Heart right ventricle (tissue), 16 donors: Measurements from ENCODE around the gene PLCL2. TPM values are rescaled to one million over a fixed set of nuclear protein-coding genes. Genes with fewer than 3 reads are reported as not detected.

Experiments
- ATAC-seq, 8 donors: fragments of 200-7000 bp; cut with Tn5 transposase; one replicate each; pipeline ENCODE4 v1.9.1; 2020; ENCODE audit warnings: mild to moderate bottlenecking in 8 of 8, moderate library complexity in 8 of 8, moderate number of reproducible peaks in 1 of 8
- DNase-seq, 2 donors: peaks; one replicate each; pipeline ENCODE4 v3.0.0-alpha.2; 2020
- H3K27ac ChIP-seq, 10 donors: fragments of 200-600 bp; sonication (generic) in 2 of 10; one replicate each; pipeline versions ENCODE4 v1.5.0 to v1.8.0; 2020 to 2022; ENCODE audit warnings: mild to moderate bottlenecking in 3 of 10
- H3K27me3 ChIP-seq, 7 donors: fragments of 200-600 bp; one replicate each; pipeline ENCODE4 v1.8.0; 2021 to 2022; ENCODE audit warnings: mild to moderate bottlenecking in 2 of 7
- H3K36me3 ChIP-seq, 9 donors: fragments of 200-600 bp; sonication (generic) in 1 of 9; one replicate each; pipeline versions ENCODE4 v1.5.0 to v1.8.0; 2020 to 2022; ENCODE audit warnings: mild to moderate bottlenecking in 2 of 9
- H3K4me1 ChIP-seq, 9 donors: fragments of 200-600 bp; sonication (generic) in 1 of 9; one replicate each; pipeline versions ENCODE4 v1.5.0 to v1.8.0; 2020 to 2022; ENCODE audit warnings: mild to moderate bottlenecking in 4 of 9
- H3K4me3 ChIP-seq, 10 donors: fragments of 200-600 bp; sonication (generic) in 2 of 10; one replicate each; pipeline versions ENCODE4 v1.5.0 to v1.8.0; 2020 to 2022; ENCODE audit warnings: mild to moderate bottlenecking in 7 of 10, moderate library complexity in 2 of 10
- H3K9me3 ChIP-seq, 11 donors: fragments of 200-600 bp in 10 of 11; sonication (generic) in 2 of 11; one replicate each; pipeline versions ENCODE4 v1.5.0 to v1.8.0; 2013 to 2022; ENCODE audit warnings: mild to moderate bottlenecking in 2 of 11, control low read depth in 1 of 11, moderate library complexity in 1 of 11
- CTCF ChIP-seq, 9 donors: fragments of 200-600 bp; sonication (generic) in 2 of 9; IDR thresholded peaks; one replicate each; pipeline versions ENCODE4 v1.5.0 to v1.8.0; 2021 to 2022; ENCODE audit warnings: antibody characterized with exemption in 9 of 9, mild to moderate bottlenecking in 5 of 9, moderate library complexity in 1 of 9
- WGBS, 2 donors: extraction: QIAGEN DNeasy Blood & Tissue Kit; methylation state at CpG; one replicate each; pipeline ENCODE4 v1.1.7; 2013; ENCODE audit warnings: inconsistent platforms in 1 of 2; 5-methylcytosine and 5-hydroxymethylcytosine counted together
- intact Hi-C, 10 donors: fragments of 100-400 bp; cut with DNase I; formaldehyde crosslinking; loops; one replicate each; pipeline versions ENCODE4 v1.11.1 to v1.14.2; 2022
- polyA plus RNA-seq, 2 donors: library from polyadenylated mRNA; stranded (reverse); fragments of 200-250 nt; gene quantifications; one replicate each; pipeline ENCODE4 v1.2.3, GENCODE V29; 2013
- total RNA-seq, 10 donors: library from RNA; stranded (reverse); fragmentation: NEBNext Ultra II Directional in 3 of 10; extraction: Animal tissue kit (Norgen Biotek cat#: 25700) in 3 of 10; gene quantifications; one replicate each; pipeline versions ENCODE4 v1.2.1 to v1.2.4, GENCODE V29; 2021 to 2023
- donor health status: Arrhythmogenic right ventricular cardiomyopathy.
- donor health status: ischemic (EF 13 %, LVEDD 7.1; RV severe dilation, severe dysfunction).
- donor health status: healthy with polysubstance abuse.
- donor health status: DM: no; HTN: yes; CAD: no.
- donor health status: DM: no; HTN: no; CAD: no.
- donor health status: ischemic (EF 25% LVEDD 6.9; RV normal size, moderate dysfunction).
- donor health status: ischemic (EF 25% LVEDD 5.7; RV mildly dilated, moderate dysfunction).
- donor health status: healthy.
- donor health status: DM: yes; HTN: yes; CAD: no.
- donor health status: Ischemic cardiomyopathy.
- donor health status: ischemic (EF 35%, LVEDD 5.7; RV mildly dilated, moderate dysfunction).
- donor health status: nonischemic (EF 11% LVEDD 7.7; RV severe dilation, severe dysfunction).
- donor health status: DM: yes; HTN: yes; CAD: no.
- donor health status: PGD.
- donor health status: ischemic (EF 29% LVEDD 5.4; RV normal size, mild dysfunction).
- donor health status: nonischemic (EF 23%, LVEDD 6.1; RV moderate dilation, normal function).

Gene PLCL2
- total and polyA plus RNA-seq, 12 donors, result 8.7 to 79.8 (median 53.0) TPM

DNA sequence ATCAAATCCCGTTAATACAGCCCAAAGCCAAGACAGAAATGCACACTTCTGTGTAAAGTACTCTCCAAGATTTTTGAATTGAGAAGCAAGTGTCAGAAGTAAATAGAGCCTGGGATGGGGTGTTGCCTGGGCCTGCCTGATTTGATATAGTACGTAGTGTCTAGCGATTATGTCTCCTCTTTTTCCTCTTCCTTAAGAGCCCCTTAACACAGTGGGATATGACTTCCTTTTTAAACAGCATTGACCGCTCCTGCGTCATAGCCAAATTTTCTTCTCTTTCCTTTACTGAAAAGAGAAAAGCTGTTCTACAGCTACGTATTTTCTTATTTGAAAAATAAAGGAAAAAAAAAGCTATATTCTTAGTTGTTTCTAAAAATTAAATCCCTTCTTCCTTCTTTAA, 97.7 kb downstream of the PLCL2 start:
- DNase-seq (no peak), ATAC-seq (peak in 7 of 8 donors; percentile 10 to 73 (median 61))
- H3K27ac ChIP-seq, result no peak overlapping the region
- 62 to 64% methylated on average over 6 of the region's 6 CpGs for WGBS, 2 donors
- intact Hi-C loops, result no loop called here
- H3K27me3 ChIP-seq, result no peaks in the 10 kb centered on the region
- H3K36me3 ChIP-seq, result no peaks in the 10 kb centered on the region
- no peaks in the 10 kb centered on the region for H3K9me3 ChIP-seq
- no peak for TF ChIP-seq CTCF (IDR thresholded peaks at IDR 0.05)
- no peak overlapping the region for H3K4me3 ChIP-seq
- peaks cover 0 to 50% (median 18%) of the 10 kb centered on the region in 9 donors for H3K4me1 ChIP-seq

- no peaks in the 10 kb centered on the region for H3K27me3 ChIP-seq
- no peak overlapping the region for H3K27ac ChIP-seq
- ATAC-seq (peak in 1 of 8 donors; percentile 12), DNase-seq (no peak)
- H3K36me3 ChIP-seq, result no peaks in the 10 kb centered on the region
- H3K4me1 ChIP-seq, result peaks cover 0 to 63% (median 14%) of the 10 kb centered on the region in 9 donors
- no peak overlapping the region for H3K4me3 ChIP-seq
- WGBS, 2 donors, result 98% methylated on average over 2 of the region's 2 CpGs
- H3K9me3 ChIP-seq, result no peaks in the 10 kb centered on the region
- intact Hi-C loops, result no loop called here
- no peak for TF ChIP-seq CTCF (IDR thresholded peaks at IDR 0.05)
These were observed 100.9 kb downstream of the PLCL2 start for GRCh38 chr3:16985608-16986007.

DNA sequence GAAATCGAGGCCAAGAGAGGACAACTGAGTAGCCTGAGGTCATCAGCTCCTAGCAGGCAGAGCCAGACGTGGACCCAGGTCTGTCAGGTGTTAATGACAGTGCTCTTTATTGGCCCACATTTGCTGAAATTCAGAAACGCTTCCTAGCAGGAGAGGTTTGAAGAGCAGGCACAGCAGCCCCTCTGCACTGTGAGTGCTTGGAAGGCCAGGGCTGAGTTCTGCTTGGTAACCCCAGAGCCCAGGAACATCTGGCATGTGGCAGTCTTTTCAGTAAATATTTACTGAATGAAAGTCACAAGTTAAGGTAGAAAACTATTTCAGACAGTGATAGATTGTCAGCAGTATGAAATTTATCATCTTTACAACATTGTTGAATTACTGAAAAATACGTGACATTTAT, 102.4 kb downstream of the PLCL2 start:
- 72 to 78% methylated on average over 4 of the region's 4 CpGs for WGBS, 2 donors
- Histone ChIP-seq H3K4me1 (peaks cover 0 to 53% (median 11%) of the 10 kb centered on the region in 9 donors), H3K9me3 (no peaks in the 10 kb centered on the region), H3K36me3 (no peaks in the 10 kb centered on the region), H3K27me3 (no peaks in the 10 kb centered on the region), H3K4me3 (no peak overlapping the region), H3K27ac (no peak overlapping the region)
- ATAC-seq, result peak in 1 of 8 donors; percentile 14
- intact Hi-C loops, result no loop called here
- TF ChIP-seq CTCF (IDR thresholded peaks at IDR 0.05), result no peak
- no peak for DNase-seq

DNA sequence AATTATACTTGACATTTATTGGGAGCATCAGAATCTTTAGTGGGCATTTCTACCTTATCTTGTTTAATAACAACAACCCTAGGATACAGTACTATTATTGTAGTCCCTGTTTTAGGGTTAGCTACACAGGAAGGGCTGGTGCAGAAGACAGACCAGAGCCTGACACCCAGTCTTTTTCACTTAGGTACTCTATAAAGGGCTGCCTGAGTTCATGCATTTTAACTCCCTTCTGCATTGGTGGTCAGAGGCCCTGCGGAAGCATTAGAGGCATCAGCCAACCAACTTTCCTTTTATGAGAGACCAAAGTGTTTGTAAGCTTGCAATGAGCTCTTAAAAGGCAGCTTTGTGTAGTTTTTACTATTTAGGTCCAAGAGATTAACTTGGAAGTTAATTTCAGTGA, 105.4 kb downstream of the PLCL2 start:
- peaks cover 0 to 48% (median 30%) of the 10 kb centered on the region in 9 donors for H3K4me1 ChIP-seq
- no peaks in the 10 kb centered on the region for H3K27me3 ChIP-seq
- intact Hi-C loops, result no loop called here
- H3K27ac ChIP-seq, result no peak overlapping the region
- no peaks in the 10 kb centered on the region for H3K36me3 ChIP-seq
- 93 to 95% methylated on average over 1 of the region's 1 CpG for WGBS, 2 donors
- TF ChIP-seq CTCF (IDR thresholded peaks at IDR 0.05), result no peak
- no peak overlapping the region for H3K4me3 ChIP-seq
- DNase-seq (no peak), ATAC-seq (no peak)
- no peaks in the 10 kb centered on the region for H3K9me3 ChIP-seq
